ENCODE data around the gene RBM20. TPM values are rescaled to one million over a fixed set of nuclear protein-coding genes. Genes with fewer than 3 reads are reported as not detected.

RBM20 gene
- total RNA-seq, 4 donors from 2014 or later: 0.24 to 3.5 (median 1.8) TPM

DNA sequence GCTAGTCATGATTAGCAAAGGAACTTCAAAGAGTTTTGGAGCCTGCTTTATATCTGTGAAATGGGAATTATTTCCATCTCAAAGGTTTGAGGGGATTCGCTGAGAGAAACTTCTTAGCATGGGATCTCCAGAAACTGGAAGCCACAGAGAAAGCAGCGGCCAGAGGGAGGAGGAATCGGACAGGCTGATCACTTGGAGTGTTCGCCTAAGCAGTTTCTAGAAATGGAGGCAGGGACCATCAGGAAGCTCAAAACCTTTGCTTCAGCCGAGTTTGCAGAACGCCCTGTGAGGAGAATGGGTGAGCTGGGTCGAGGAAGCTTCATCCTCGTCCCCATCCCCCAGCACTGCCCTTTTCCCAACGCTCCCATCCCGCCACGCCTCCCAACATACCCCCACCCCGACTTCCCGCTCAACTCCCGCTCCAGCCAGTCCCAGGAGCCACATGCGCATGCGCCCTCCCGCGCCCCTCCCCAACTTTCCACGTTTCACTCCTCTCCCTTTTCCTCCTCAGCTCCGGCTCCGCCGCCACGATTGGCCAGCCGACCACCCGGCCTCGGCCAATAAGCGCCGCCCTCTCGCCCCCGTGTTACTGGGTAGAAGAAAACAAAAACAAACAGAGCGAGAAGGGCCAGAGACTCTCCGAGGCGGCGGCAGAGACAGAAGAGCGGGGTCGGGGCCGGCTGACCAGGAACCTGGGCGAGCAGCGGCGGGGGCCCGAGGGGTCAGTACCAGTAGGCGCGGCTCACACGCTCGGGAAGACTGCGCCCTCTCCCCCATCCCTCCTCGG, 227.4 kb downstream of the RBM20 start, which contains the start of gene PDCD4:
Gene PDCD4, plus strand, starts transcription at position 631 of the 787 bp plus-strand sequence. CDS start 4,100 bp downstream, outside the sequence.
- DNase-seq (ENCODE audit: low spot score) (peak; percentile 94), ATAC-seq (ENCODE audit: low FRiP score) (peak; percentile 95)
- TF ChIP-seq, protein P1, sequence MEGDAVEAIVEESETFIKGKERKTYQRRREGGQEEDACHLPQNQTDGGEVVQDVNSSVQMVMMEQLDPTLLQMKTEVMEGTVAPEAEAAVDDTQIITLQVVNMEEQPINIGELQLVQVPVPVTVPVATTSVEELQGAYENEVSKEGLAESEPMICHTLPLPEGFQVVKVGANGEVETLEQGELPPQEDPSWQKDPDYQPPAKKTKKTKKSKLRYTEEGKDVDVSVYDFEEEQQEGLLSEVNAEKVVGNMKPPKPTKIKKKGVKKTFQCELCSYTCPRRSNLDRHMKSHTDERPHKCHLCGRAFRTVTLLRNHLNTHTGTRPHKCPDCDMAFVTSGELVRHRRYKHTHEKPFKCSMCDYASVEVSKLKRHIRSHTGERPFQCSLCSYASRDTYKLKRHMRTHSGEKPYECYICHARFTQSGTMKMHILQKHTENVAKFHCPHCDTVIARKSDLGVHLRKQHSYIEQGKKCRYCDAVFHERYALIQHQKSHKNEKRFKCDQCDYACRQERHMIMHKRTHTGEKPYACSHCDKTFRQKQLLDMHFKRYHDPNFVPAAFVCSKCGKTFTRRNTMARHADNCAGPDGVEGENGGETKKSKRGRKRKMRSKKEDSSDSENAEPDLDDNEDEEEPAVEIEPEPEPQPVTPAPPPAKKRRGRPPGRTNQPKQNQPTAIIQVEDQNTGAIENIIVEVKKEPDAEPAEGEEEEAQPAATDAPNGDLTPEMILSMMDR (IDR thresholded peaks at IDR 0.05): no peak

DNA sequence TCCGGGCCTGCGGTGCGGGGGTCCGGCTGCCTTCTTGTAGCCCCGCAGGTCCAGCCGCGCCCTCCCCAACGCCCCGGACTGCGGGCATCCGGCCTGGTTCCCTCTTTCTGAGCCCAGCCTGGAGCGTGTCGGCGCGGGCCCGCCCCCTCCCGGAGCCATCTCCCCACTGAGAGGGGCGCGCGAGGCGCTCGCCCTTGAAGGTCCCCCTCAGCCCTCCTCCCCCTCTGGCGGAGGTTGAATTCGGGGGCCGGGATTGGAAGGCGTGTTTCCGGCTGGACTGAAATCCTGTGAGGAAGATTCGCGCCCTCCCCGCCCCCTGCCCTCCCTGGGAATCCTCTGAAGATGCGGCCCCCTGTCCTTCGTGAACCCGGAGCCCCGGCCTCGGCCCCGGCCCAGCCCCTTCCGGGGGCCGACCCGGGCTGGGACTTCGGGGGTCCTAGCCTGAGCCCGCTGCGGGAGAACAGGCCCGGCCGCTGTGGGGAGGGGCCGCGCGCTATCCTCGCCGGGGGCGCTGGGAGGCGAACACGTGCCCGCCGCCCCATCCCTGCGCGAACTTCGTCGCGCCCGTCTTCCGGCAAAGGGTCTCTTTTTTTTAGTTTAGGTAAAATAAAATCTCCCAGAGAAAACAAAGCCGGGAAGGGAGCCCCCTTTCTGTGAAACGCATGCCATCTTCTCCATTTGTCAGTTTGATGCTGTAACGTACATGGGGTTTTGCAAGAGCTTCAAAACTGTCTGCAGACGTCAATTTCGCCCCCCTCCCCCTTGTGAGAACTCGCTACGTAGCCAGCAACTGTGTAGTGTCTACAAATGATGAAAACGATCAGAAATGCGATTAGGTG, 228.2 kb downstream of the RBM20 start:
- TF ChIP-seq, protein P1 (IDR thresholded peaks at IDR 0.05): no peak
- no peak for DNase-seq (ENCODE audit: low spot score)
- ATAC-seq (ENCODE audit: low FRiP score): peak; percentile 69

DNA sequence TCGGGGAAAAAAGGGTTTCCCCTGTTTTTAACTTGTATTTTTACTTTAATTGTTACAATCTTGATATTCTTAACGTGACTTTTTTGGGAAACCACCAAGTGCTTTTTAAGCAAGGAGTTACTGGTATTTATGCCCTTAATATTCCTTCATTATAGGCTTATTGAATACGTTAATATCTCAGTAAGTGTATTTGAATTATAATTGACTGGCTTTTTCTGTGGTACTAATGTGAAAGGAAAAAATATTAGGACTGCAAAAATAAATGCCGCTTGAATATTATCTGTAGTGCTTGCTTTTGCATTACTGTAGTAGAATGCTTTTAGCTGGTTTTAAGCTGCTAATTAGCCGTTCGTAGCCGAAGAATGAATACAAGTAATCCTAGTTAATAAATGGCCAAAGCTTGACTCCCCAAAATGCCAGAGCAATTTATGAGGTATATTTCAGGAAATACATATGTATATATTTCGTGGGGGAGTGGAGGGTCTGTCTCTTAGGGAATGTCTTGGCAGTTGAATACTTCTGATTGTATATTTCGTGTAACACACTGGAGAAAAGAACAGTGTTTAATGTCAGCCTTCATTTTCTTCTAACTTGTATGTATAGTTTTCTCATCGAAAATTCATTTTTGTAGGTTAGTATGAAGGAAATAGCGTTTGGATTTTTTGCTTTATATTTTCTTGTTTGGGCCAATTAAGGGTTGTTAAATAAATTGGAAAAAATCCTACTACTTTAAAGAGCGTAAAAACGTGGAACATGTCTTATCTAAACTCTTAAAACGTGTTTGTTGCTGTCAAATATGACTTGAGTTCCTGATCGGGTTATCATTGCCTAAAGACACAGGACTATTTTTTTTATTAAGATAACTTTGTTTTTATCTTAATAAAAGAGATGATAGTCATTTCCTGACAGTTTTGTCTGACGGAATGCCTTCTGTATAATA, 229.1 kb downstream of the RBM20 start:
- ATAC-seq (ENCODE audit: low FRiP score) (no peak), DNase-seq (ENCODE audit: low spot score) (no peak)
- TF ChIP-seq, protein P1 (IDR thresholded peaks at IDR 0.05): no peak

DNA sequence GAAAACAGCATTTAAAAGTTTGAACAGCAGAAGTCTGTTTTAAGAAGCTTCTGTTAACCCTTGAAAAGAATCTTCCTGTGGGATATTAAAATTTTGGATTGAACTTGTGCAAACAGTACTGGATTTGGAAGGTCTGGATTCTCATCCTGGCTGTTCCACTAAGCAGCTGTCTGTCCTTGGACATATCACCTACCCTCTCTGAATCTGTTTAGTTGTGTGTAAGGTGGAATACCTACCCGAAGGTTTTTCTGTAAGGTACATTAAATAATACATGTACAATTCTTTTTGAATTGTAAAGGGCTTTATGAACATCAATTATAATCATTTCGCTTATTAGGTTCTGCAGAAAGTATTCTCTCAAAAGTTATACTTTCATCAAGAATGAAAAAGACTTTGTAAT, 229.8 kb downstream of the RBM20 start:
- ATAC-seq (ENCODE audit: low FRiP score): no peak
- no peak for DNase-seq (ENCODE audit: low spot score)
- TF ChIP-seq, protein P1 (IDR thresholded peaks at IDR 0.05): no peak

DNA sequence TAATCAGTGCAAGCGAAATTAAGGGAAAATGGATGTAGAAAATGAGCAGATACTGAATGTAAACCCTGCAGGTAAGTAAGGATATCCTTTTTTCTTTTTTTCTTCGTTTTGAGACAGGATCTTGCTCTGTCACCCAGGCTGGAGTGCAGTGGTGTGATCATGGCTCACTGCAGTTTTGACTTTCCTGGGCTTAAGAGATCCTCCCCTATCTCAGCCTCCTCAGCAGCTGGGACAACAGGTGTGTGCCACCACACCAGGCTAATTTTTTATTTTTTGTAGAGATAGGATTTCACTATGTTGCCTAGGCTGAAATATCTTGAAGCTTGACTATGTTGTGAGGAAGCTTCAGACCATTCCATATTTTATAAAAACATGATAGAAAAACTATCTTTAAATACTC, 231.9 kb downstream of the RBM20 start:
- DNase-seq (ENCODE audit: low spot score) (no peak), ATAC-seq (ENCODE audit: low FRiP score) (no peak)
- TF ChIP-seq, protein P1 (IDR thresholded peaks at IDR 0.05): no peak

DNA sequence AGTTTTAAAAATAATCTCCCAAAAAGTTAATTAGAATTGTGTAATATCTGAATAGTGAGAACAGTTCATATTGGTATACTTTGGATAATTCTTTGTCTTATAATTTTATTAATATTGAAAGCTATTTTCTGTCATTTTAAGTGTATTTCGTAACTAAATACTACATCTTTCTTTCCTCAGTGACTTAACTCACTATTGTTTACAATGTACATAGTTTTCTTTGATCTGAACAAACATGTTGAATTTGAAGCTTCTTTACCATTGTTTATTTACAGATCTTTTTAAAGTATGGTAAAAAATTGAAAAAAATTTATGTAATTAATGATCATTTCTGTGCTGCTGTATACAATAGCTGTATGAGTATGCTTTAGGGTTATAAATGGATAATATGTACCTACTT, 232.7 kb downstream of the RBM20 start:
- DNase-seq (ENCODE audit: low spot score): no peak
- ATAC-seq (ENCODE audit: low FRiP score): no peak
- TF ChIP-seq, protein P1 (IDR thresholded peaks at IDR 0.05): no peak
